Right lobe of liver (tissue), 6 donors: ENCODE measurements around the gene ACBD6. TPM values are rescaled to one million over a fixed set of nuclear protein-coding genes. Genes with fewer than 3 reads are reported as not detected.
"Not testable (repeated sequence)": the region's sequence is repeated elsewhere in the genome, so short reads cannot be mapped to it uniquely, and the experiment has no call there.

Experiments used
- ATAC-seq, 4 donors: fragments of 200-7000 bp; cut with Tn5 transposase; one replicate each; pipeline ENCODE4 v1.9.1; 2020; ENCODE audit warnings: mild to moderate bottlenecking in 4 of 4, moderate library complexity in 4 of 4
- DNase-seq, 3 donors: peaks; one replicate each; pipeline ENCODE4 v3.0.0-alpha.2; 2020
- H3K27ac ChIP-seq, 3 donors: fragments of 200-600 bp; one replicate each; pipeline ENCODE4 v1.8.0; 2022
- H3K27me3 ChIP-seq, 2 donors: fragments of 200-600 bp; one replicate each; pipeline ENCODE4 v1.8.0; 2022
- H3K36me3 ChIP-seq, 4 donors: fragments of 200-600 bp; sonication (generic) in 1 of 4; one replicate each; pipeline versions ENCODE4 v1.5.1 to v1.8.0; 2017 to 2022; ENCODE audit warnings: control low read depth in 1 of 4
- H3K4me1 ChIP-seq, 4 donors: fragments of 200-600 bp; sonication (generic) in 1 of 4; one replicate each; pipeline versions ENCODE4 v1.5.1 to v1.8.0; 2017 to 2022; ENCODE audit warnings: control low read depth in 1 of 4
- H3K4me3 ChIP-seq, 3 donors: fragments of 200-600 bp; one replicate each; pipeline ENCODE4 v1.8.0; 2022
- H3K9me3 ChIP-seq, 4 donors: fragments of 200-600 bp; sonication (generic) in 1 of 4; one replicate each; pipeline versions ENCODE4 v1.5.1 to v1.8.0; 2017 to 2022; ENCODE audit warnings: control low read depth in 1 of 4
- CTCF ChIP-seq, 4 donors: fragments of 200-600 bp in 3 of 4; fragments of 450-650 bp in 1 of 4; IDR thresholded peaks; one replicate each; pipeline versions ENCODE4 v1.5.1 to v1.8.0; 2016 to 2022; ENCODE audit warnings: antibody characterized with exemption in 4 of 4, mild to moderate bottlenecking in 2 of 4
- POLR2A ChIP-seq: fragments of 450-650 bp; IDR thresholded peaks from one replicate; pipeline ENCODE4 v1.6.1; 2017; ENCODE audit warnings: antibody characterized with exemption, mild to moderate bottlenecking
- WGBS: methylation state at CpG from one replicate; pipeline ENCODE4 v1.1.6; 2018; ENCODE audit warnings: low coverage, low lambda C conversion rate; ENCODE audit not compliant: insufficient coverage; ENCODE audit errors: missing lambda C conversion rate; 5-methylcytosine and 5-hydroxymethylcytosine counted together
- intact Hi-C, 2 donors: fragments of 100-400 bp; cut with DNase I; formaldehyde crosslinking; loops; one replicate each; pipeline versions ENCODE4 v1.11.2 to v1.14.1; 2022
- total RNA-seq, 6 experiments: library from RNA; depleted of rRNA in 2 of 6; stranded (reverse); fragments of >200 nt in 2 of 6; fragmentation: NEBNext Ultra II Directional in 3 of 6; extraction: Animal tissue kit (Norgen Biotek cat#: 25700) in 3 of 6; gene quantifications; one replicate each; pipeline versions ENCODE4 v1.1.0 to v1.2.4, GENCODE V29; 2016 to 2023
- donor health status: DM: no; HTN: yes; CAD: no.
- donor health status: DM: no; HTN: no; CAD: no.
- donor health status: DM: no; HTN: no; CAD: no.
- donor health status: DM: no; HTN: yes; CAD: no.
- donor health status: DM: no; HTN: yes; CAD: no.

The ACBD6 gene
- total RNA-seq, 6 experiments from 2014 or later: 9.5 to 18.9 (median 11.5) TPM

- intact Hi-C loops: no loop called here
- Histone ChIP-seq H3K4me3 (no peak overlapping the region), H3K4me1 (no peaks in the 10 kb centered on the region), H3K27me3 (no peaks in the 10 kb centered on the region), H3K27ac (no peak overlapping the region), H3K36me3 (no peaks in the 10 kb centered on the region), H3K9me3 (no peaks in the 10 kb centered on the region)
- 95% methylated on average over 5 of the region's 5 CpGs for WGBS
- ATAC-seq (no peak), DNase-seq (no peak)
- TF ChIP-seq CTCF (IDR thresholded peaks at IDR 0.05): no peak
- no peak for TF ChIP-seq POLR2A
Observed at GRCh38 chr1:180468311-180468710, 34.1 kb downstream of the ACBD6 start.

DNA sequence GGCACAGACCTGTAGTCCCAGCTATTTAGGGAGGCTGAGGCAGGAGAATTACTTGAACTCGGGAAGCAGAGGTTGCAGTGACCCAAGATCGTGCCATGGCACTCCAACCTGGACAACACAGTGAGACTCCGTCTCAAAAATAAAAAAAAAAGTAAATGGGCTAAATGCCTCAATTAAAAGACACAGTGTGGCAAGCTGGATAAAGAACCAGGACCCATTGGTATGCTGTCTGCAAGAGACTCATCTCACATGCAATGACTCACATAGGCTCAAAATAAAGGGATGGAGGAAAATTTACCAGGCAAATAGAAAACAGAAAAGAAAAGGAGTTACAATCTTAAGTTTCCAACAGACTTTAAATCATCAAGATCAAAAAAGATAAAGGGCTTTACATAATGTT is 40.3 kb downstream of the ACBD6 start:
- TF ChIP-seq POLR2A (no peak), CTCF (IDR thresholded peaks at IDR 0.05) (no peak)
- Histone ChIP-seq H3K9me3 (peaks cover 0 to 4% (median 0%) of the 10 kb centered on the region in 4 donors), H3K27me3 (no peaks in the 10 kb centered on the region), H3K36me3 (no peaks in the 10 kb centered on the region), H3K27ac (no peak overlapping the region), H3K4me3 (no peak overlapping the region), H3K4me1 (no peaks in the 10 kb centered on the region)
- DNase-seq (no peak), ATAC-seq (no peak)
- intact Hi-C loops: no loop called here
- 74% methylated on average over 3 of the region's 3 CpGs for WGBS

DNA sequence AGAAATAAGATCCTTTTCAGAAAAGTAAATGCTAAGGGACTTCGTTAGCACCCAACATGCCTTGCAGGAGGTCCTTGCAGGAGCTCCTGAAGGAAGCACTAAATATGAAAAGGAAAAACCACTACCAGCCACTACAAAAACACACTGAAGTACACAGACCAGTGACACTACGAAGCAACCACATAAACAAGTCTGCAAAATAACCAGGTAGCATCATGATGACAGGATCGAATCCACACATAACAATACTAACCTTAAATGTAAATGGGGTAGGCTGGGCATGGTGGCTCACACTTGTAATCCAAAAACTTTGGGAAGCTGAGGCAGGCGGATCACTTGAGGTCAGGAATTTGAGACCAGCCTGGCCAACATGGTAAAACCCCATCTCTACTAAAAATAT is 40.7 kb downstream of the ACBD6 start:
- H3K4me1 ChIP-seq, H3K27ac ChIP-seq, H3K27me3 ChIP-seq, H3K4me3 ChIP-seq, DNase-seq, H3K9me3 ChIP-seq, H3K36me3 ChIP-seq, ATAC-seq, intact Hi-C loops: not testable (repeated sequence)
- 89% methylated on average over 2 of the region's 4 CpGs for WGBS

GRCh38 chr1:180458807-180459206 is 43.6 kb downstream of the ACBD6 start:
- no peaks in the 10 kb centered on the region for H3K27me3 ChIP-seq
- 48% methylated on average over 2 of the region's 2 CpGs for WGBS
- H3K4me3 ChIP-seq: no peak overlapping the region
- no peaks in the 10 kb centered on the region for H3K36me3 ChIP-seq
- TF ChIP-seq POLR2A (no peak), CTCF (IDR thresholded peaks at IDR 0.05) (no peak)
- H3K9me3 ChIP-seq: peaks cover 0 to 4% (median 0%) of the 10 kb centered on the region in 4 donors
- DNase-seq (no peak), ATAC-seq (no peak)
- intact Hi-C loops: no loop called here
- no peak overlapping the region for H3K27ac ChIP-seq
- H3K4me1 ChIP-seq: no peaks in the 10 kb centered on the region

DNA sequence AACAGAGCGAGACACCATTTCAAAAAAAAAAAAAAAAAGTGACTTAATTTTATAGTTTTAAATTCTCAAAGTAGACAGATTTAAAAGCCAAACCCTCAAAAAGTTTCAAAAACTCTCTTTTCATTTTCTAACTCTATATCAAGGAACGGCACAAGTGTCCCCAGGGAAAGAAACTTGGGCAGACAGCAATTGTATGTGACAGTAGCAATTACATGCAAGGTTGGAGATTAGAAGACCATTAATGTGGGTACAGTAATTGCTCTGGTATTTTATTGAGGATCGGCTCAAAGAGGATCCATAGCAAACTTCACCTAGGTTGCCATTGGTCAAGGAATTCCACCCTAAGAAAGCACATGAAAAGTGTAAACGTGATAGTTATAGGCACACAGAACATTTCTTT is 46.2 kb downstream of the ACBD6 start:
- intact Hi-C loops: no loop called here
- Histone ChIP-seq H3K36me3 (peaks cover 0 to 2% (median 0%) of the 10 kb centered on the region in 4 donors), H3K27ac (no peak overlapping the region), H3K4me1 (no peaks in the 10 kb centered on the region), H3K9me3 (no peaks in the 10 kb centered on the region), H3K27me3 (no peaks in the 10 kb centered on the region), H3K4me3 (no peak overlapping the region)
- ATAC-seq: no peak
- TF ChIP-seq POLR2A: no peak
- no peak for TF ChIP-seq CTCF (IDR thresholded peaks at IDR 0.05)
- 88% methylated on average over 4 of the region's 4 CpGs for WGBS
- DNase-seq: no peak
